Measurements from ENCODE around the gene SIX5. TPM values are rescaled to one million over a fixed set of nuclear protein-coding genes. Genes with fewer than 3 reads are reported as not detected.
"Not testable (repeated sequence)": the region's sequence is repeated elsewhere in the genome, so short reads cannot be mapped to it uniquely, and the experiment has no call there.

Gene SIX5
- total and polyA plus RNA-seq, 2 experiments from 2014 or later = 15.6 to 17.0 TPM

- DNase-seq (ENCODE audit: low spot score) = no peak
- no peaks in the 10 kb centered on the region for H3K36me3 ChIP-seq (replicated peaks; ENCODE audit: insufficient read depth, low read depth)
- H3K9me3 ChIP-seq (ENCODE audit: low read depth) = no peaks in the 10 kb centered on the region
- WGBS (ENCODE audit: low lambda C conversion rate, missing lambda C conversion rate) = 96% methylated on average over 8 of the region's 8 CpGs
- no peak overlapping the region for H3K4me3 ChIP-seq
- H3K4me1 ChIP-seq (ENCODE audit: insufficient read depth) = no peaks in the 10 kb centered on the region
- no peaks in the 10 kb centered on the region for H3K27me3 ChIP-seq
- TF ChIP-seq CTCF (IDR thresholded peaks at IDR 0.05; ENCODE audit: poor library complexity) (no peak), EZH2 (IDR thresholded peaks at IDR 0.05; ENCODE audit: borderline replicate concordance) (no peak), EZH2phosphoT487 (IDR thresholded peaks at IDR 0.05; ENCODE audit: low read depth, severe bottlenecking, unreplicated experiment) (no peak)
- H3K9me2 ChIP-seq (replicated peaks; ENCODE audit: insufficient read depth) = no peaks in the 10 kb centered on the region
- H3K27ac ChIP-seq = no peak overlapping the region
- no peaks in the 10 kb centered on the region for H3K79me2 ChIP-seq
- no peaks in the 10 kb centered on the region for H4K20me1 ChIP-seq (ENCODE audit: insufficient read depth, poor library complexity, severe bottlenecking)
- H2AFZ ChIP-seq = no peak overlapping the region
- H3K4me2 ChIP-seq = no peak overlapping the region
These were observed 14.7 kb downstream of the SIX5 start for GRCh38 chr19:45754323-45754722.

DNA sequence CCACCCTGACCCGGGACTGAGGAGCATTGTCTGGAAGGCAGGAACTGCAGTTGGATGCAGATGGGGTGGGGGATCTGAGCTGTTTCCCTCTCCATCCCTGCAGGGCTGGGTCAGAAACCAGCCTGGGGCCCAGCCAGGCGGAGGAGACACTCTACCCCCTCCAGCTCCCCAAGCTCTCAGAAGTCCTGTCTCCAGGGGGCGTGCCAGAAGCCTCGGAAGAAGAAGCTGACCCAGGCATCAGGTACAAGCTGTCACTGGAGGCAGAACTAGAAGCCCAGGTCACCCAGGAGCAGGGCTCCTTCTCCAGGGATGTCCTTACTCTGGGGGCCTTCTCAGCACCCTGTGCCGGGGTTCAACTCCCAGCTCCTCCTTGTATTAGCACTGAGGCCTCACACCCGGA is 15.5 kb downstream of the SIX5 start:
- H3K4me2 ChIP-seq = no peak overlapping the region

GRCh38 chr19:45752639-45753038 is 16.4 kb downstream of the SIX5 start:
- Histone ChIP-seq H3K9me3 (ENCODE audit: low read depth) (no peaks in the 10 kb centered on the region), H4K20me1 (ENCODE audit: insufficient read depth, poor library complexity, severe bottlenecking) (no peaks in the 10 kb centered on the region), H3K4me3 (no peak overlapping the region), H3K79me2 (no peaks in the 10 kb centered on the region), H3K27me3 (no peaks in the 10 kb centered on the region), H3K9me2 (replicated peaks; ENCODE audit: insufficient read depth) (no peaks in the 10 kb centered on the region), H2AFZ (no peak overlapping the region), H3K4me1 (ENCODE audit: insufficient read depth) (no peaks in the 10 kb centered on the region), H3K36me3 (replicated peaks; ENCODE audit: insufficient read depth, low read depth) (no peaks in the 10 kb centered on the region), H3K4me2 (no peak overlapping the region), H3K27ac (no peak overlapping the region)
- TF ChIP-seq CTCF (IDR thresholded peaks at IDR 0.05; ENCODE audit: poor library complexity) (no peak), EZH2phosphoT487 (IDR thresholded peaks at IDR 0.05; ENCODE audit: low read depth, severe bottlenecking, unreplicated experiment) (no peak), EZH2 (IDR thresholded peaks at IDR 0.05; ENCODE audit: borderline replicate concordance) (no peak)
- WGBS (ENCODE audit: low lambda C conversion rate, missing lambda C conversion rate) = 98% methylated on average over 12 of the region's 12 CpGs
- DNase-seq (ENCODE audit: low spot score) = no peak

More for the DNA sequence above, 15.5 kb downstream of the SIX5 start:
- Histone ChIP-seq H2AFZ (no peak overlapping the region), H3K79me2 (no peaks in the 10 kb centered on the region), H3K4me3 (no peak overlapping the region), H3K9me2 (replicated peaks; ENCODE audit: insufficient read depth) (no peaks in the 10 kb centered on the region), H3K4me1 (ENCODE audit: insufficient read depth) (no peaks in the 10 kb centered on the region), H3K36me3 (replicated peaks; ENCODE audit: insufficient read depth, low read depth) (no peaks in the 10 kb centered on the region), H3K27me3 (no peaks in the 10 kb centered on the region), H3K9me3 (ENCODE audit: low read depth) (no peaks in the 10 kb centered on the region), H3K27ac (no peak overlapping the region), H4K20me1 (ENCODE audit: insufficient read depth, poor library complexity, severe bottlenecking) (no peaks in the 10 kb centered on the region)
- TF ChIP-seq EZH2 (IDR thresholded peaks at IDR 0.05; ENCODE audit: borderline replicate concordance) (no peak), CTCF (IDR thresholded peaks at IDR 0.05; ENCODE audit: poor library complexity) (peak; percentile 7)
- DNase-seq (ENCODE audit: low spot score) = no peak
- 69% methylated on average over 6 of the region's 6 CpGs for WGBS (ENCODE audit: low lambda C conversion rate, missing lambda C conversion rate)

DNA sequence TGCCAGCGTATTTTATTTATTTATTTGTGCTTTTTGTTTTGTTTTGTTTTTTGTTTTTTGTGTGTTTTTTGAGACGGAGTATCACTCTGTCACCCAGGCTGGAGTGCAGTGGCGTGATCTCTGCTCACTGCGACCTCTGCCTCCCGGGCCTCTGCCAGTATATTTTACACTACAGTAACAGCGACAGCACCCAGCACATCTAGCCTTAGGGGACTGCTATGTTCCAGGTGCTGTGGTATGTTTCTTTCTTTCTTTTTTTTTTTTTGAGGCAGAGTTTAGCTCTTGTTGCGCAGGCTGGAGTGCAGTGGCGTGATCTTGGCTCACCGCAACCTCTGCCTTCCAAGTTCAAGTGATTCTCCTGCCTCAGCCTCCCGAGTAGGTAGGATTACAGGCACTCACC is 17.6 kb downstream of the SIX5 start:
- H2AFZ ChIP-seq; H4K20me1 ChIP-seq (ENCODE audit: insufficient read depth, poor library complexity, severe bottlenecking); H3K4me3 ChIP-seq; H3K9me2 ChIP-seq (replicated peaks; ENCODE audit: insufficient read depth); H3K4me1 ChIP-seq (ENCODE audit: insufficient read depth); H3K9me3 ChIP-seq (ENCODE audit: low read depth); DNase-seq (ENCODE audit: low spot score); H3K4me2 ChIP-seq; H3K36me3 ChIP-seq (replicated peaks; ENCODE audit: insufficient read depth, low read depth); H3K27me3 ChIP-seq; H3K79me2 ChIP-seq; H3K27ac ChIP-seq: not testable (repeated sequence)
- WGBS (ENCODE audit: low lambda C conversion rate, missing lambda C conversion rate) = 90% methylated on average over 10 of the region's 10 CpGs

All from hepatocyte (in vitro differentiated cells).